ENCODE results near the gene THUMPD2.

GRCh38 chr2:39689876-39690275, 89.2 kb downstream of the THUMPD2 start:
- TF ChIP-seq EZH2 (IDR thresholded peaks at IDR 0.05; ENCODE audit: low read length): no peak
- TF ChIP-seq CTCF (optimal IDR thresholded peaks at IDR 0.05 in 1 of 3, IDR thresholded peaks at IDR 0.05 in 1 of 3, conservative IDR thresholded peaks at IDR 0.05 in 1 of 3; ENCODE audit: extremely low read depth in 1 of 3, insufficient read depth in 2 of 3, low read length in 3 of 3): no peak

All from keratinocyte (primary cell).